Prostate gland (tissue), 2 donors: ENCODE measurements around the gene SGSM1.

Source experiments
- POLR2A ChIP-seq: fragments of 450-650 bp; IDR thresholded peaks from one replicate; pipeline ENCODE4 v1.6.1; 2016; ENCODE audit warnings: antibody characterized with exemption, mild to moderate bottlenecking
- POLR2AphosphoS5 ChIP-seq: sonication (generic); formaldehyde crosslinking; IDR thresholded peaks from one replicate; pipeline ENCODE4 v1.6.1; 2017; ENCODE audit warnings: antibody characterized with exemption
- TF ChIP-seq, protein P1 (sequence below), 4 experiments: fragments of 200-600 bp in 2 of 4; fragments of 450-650 bp in 2 of 4; sonication (generic) in 2 of 4; IDR thresholded peaks; 1 replicate in 3 of 4; 2 replicates in 1 of 4; pipeline ENCODE4 v1.5.1; 2016 to 2019; ENCODE audit warnings: antibody characterized with exemption in 4 of 4, mild to moderate bottlenecking in 2 of 4, moderate library complexity in 2 of 4

DNA sequence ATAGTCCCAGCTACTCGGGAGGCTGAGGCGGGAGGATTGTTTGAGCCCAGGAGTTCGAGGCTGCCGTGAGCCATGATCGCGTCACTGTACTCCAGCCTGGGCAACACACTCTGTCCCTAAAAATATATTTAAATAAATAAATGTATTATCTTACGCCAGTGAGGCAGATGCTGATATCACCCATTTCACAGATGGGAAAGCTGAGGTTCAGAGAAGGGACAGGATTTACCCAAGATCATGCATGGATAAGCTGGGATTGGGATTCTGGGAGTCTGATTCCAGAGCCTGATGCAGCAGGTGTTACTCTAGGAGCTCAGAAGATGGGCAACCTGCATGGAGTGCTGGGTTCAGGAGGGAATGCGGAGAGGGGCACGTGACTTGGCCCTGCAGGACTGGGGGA lies 17.8 kb downstream of the SGSM1 start:
- TF ChIP-seq, protein P1, sequence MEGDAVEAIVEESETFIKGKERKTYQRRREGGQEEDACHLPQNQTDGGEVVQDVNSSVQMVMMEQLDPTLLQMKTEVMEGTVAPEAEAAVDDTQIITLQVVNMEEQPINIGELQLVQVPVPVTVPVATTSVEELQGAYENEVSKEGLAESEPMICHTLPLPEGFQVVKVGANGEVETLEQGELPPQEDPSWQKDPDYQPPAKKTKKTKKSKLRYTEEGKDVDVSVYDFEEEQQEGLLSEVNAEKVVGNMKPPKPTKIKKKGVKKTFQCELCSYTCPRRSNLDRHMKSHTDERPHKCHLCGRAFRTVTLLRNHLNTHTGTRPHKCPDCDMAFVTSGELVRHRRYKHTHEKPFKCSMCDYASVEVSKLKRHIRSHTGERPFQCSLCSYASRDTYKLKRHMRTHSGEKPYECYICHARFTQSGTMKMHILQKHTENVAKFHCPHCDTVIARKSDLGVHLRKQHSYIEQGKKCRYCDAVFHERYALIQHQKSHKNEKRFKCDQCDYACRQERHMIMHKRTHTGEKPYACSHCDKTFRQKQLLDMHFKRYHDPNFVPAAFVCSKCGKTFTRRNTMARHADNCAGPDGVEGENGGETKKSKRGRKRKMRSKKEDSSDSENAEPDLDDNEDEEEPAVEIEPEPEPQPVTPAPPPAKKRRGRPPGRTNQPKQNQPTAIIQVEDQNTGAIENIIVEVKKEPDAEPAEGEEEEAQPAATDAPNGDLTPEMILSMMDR (IDR thresholded peaks at IDR 0.05): no peak
- TF ChIP-seq POLR2A (no peak), POLR2AphosphoS5 (no peak)
